GM10266 (cell line): Measurements from ENCODE around the gene JDP2.

Experiments used
- DNase-seq: peaks from one replicate; pipeline ENCODE4 v3.0.0; 2012; ENCODE audit errors: extremely low spot score
- CTCF ChIP-seq: IDR thresholded peaks from 2 replicates; pipeline ENCODE4 v1.5.1; 2012; ENCODE audit warnings: mild to moderate bottlenecking, low read depth; ENCODE audit not compliant: control insufficient read depth, insufficient read depth; ENCODE audit errors: missing control alignments

The JDP2 gene

GRCh38 chr14:75459791-75460190 lies 32.0 kb downstream of the JDP2 start:
- no peak for DNase-seq

GRCh38 chr14:75460394-75460793 lies 32.6 kb downstream of the JDP2 start:
- no peak for DNase-seq
- no peak for TF ChIP-seq CTCF

More at GRCh38 chr14:75459791-75460190, 32.0 kb downstream of the JDP2 start:
- no peak for TF ChIP-seq CTCF

GRCh38 chr14:75461303-75461702 lies 33.5 kb downstream of the JDP2 start:
- no peak for DNase-seq
- TF ChIP-seq CTCF: no peak

GRCh38 chr14:75461755-75462349 lies 34.0 kb downstream of the JDP2 start:
- DNase-seq: no peak
- TF ChIP-seq CTCF: no peak

- TF ChIP-seq CTCF: no peak
- DNase-seq: no peak
Measured at GRCh38 chr14:75464626-75465025, 36.8 kb downstream of the JDP2 start.

- TF ChIP-seq CTCF: no peak
- DNase-seq: no peak
Measured at GRCh38 chr14:75467763-75468162, 39.9 kb downstream of the JDP2 start.

GRCh38 chr14:75469164-75469563 lies 41.3 kb downstream of the JDP2 start:
- DNase-seq: no peak
- TF ChIP-seq CTCF: no peak
